Liver (tissue), 9 donors: ENCODE results near the gene KDM7A. TPM values are rescaled to one million over a fixed set of nuclear protein-coding genes. Genes with fewer than 3 reads are reported as not detected.

ENCODE experiments used
- DNase-seq: peaks from one replicate; pipeline ENCODE4 v3.0.0-alpha.2; 2017; ENCODE audit warnings: low spot score
- H3K27ac ChIP-seq, 2 donors: one replicate each; pipeline ENCODE4 v1.7.0; 2013; ENCODE audit warnings: inconsistent platforms in 2 of 2, low read length in 2 of 2, control low read depth in 1 of 2, low read depth in 1 of 2, mild to moderate bottlenecking in 1 of 2
- H3K27me3 ChIP-seq, 4 donors: one replicate each; pipeline versions ENCODE4 v1.6.1 to v1.7.0; 2013; ENCODE audit warnings: low read length in 3 of 4, inconsistent platforms in 1 of 4, mild to moderate bottlenecking in 1 of 4, moderate library complexity in 1 of 4; ENCODE audit not compliant: control insufficient read depth in 4 of 4, insufficient read depth in 4 of 4
- H3K36me3 ChIP-seq, 4 donors: one replicate each; pipeline versions ENCODE4 v1.6.1 to v1.7.0; 2013; ENCODE audit warnings: low read length in 3 of 4, mild to moderate bottlenecking in 3 of 4, low read depth in 1 of 4, moderate library complexity in 1 of 4; ENCODE audit not compliant: control insufficient read depth in 4 of 4, insufficient read depth in 3 of 4
- H3K4me1 ChIP-seq, 4 donors: one replicate each; pipeline versions ENCODE4 v1.6.1 to v1.7.0; 2013; ENCODE audit warnings: low read length in 3 of 4, mild to moderate bottlenecking in 3 of 4, moderate library complexity in 1 of 4; ENCODE audit not compliant: control insufficient read depth in 4 of 4, insufficient read depth in 4 of 4
- H3K4me3 ChIP-seq, 3 donors: one replicate each; pipeline versions ENCODE4 v1.6.1 to v1.7.0; 2013; ENCODE audit warnings: low read length in 3 of 3, control low read depth in 1 of 3, low read depth in 1 of 3, mild to moderate bottlenecking in 1 of 3
- H3K9ac ChIP-seq, 2 donors: one replicate each; pipeline ENCODE4 v1.7.0; 2013; ENCODE audit warnings: low read length in 2 of 2, mild to moderate bottlenecking in 2 of 2, moderate library complexity in 2 of 2, control low read depth in 1 of 2, low read depth in 1 of 2
- H3K9me3 ChIP-seq, 4 donors: one replicate each; pipeline versions ENCODE4 v1.6.1 to v1.7.0; 2013; ENCODE audit warnings: low read length in 3 of 4; ENCODE audit not compliant: control insufficient read depth in 4 of 4
- EGR1 ChIP-seq, 2 donors: IDR thresholded peaks; 2 replicates each; pipeline ENCODE4 v1.6.1; 2016 to 2018; ENCODE audit warnings: antibody characterized with exemption in 2 of 2, low read depth in 2 of 2
- HNF4A ChIP-seq, 2 donors: conservative IDR thresholded peaks; 2 replicates each; pipeline ENCODE4 v1.6.1; 2016; ENCODE audit warnings: antibody characterized with exemption in 2 of 2, mild to moderate bottlenecking in 2 of 2
- HNF4G ChIP-seq: IDR thresholded peaks from 2 replicates; pipeline ENCODE4 v1.6.1; 2016; ENCODE audit warnings: antibody characterized with exemption
- MAX ChIP-seq: IDR thresholded peaks from 2 replicates; pipeline ENCODE4 v1.6.1; 2016; ENCODE audit warnings: antibody characterized with exemption
- NR2F2 ChIP-seq: IDR thresholded peaks from 2 replicates; pipeline ENCODE4 v1.6.1; 2016; ENCODE audit warnings: antibody characterized with exemption
- RXRA ChIP-seq, 2 donors: IDR thresholded peaks; 2 replicates each; pipeline ENCODE4 v1.6.1; 2017 to 2018; ENCODE audit warnings: antibody characterized with exemption in 2 of 2, mild to moderate bottlenecking in 1 of 2
- SP1 ChIP-seq: IDR thresholded peaks from 2 replicates; pipeline ENCODE4 v1.6.1; 2018; ENCODE audit warnings: antibody characterized with exemption, mild to moderate bottlenecking
- TAF1 ChIP-seq: conservative IDR thresholded peaks from 2 replicates; pipeline ENCODE4 v1.6.1; 2016; ENCODE audit warnings: antibody characterized with exemption, mild to moderate bottlenecking
- whole genome bisulfite sequencing: extraction: QIAGEN DNeasy Blood & Tissue Kit; methylation state at CpG from one replicate; pipeline ENCODE4 v1.1.7; 2013; 5-methylcytosine and 5-hydroxymethylcytosine counted together
- polyA plus RNA-seq, 2 donors: library from polyadenylated mRNA; stranded (reverse) in 1 of 2; unstranded in 1 of 2; fragments of 200-250 nt in 1 of 2; fragments of >200 nt in 1 of 2; fragmentation: Nextera tagmentation in 1 of 2; extraction: Ambion mirVana in 1 of 2; gene quantifications; one replicate each; pipeline versions ENCODE4 v1.2.1 to v1.2.3, GENCODE V29; 2013 to 2015
- total RNA-seq, 2 donors: library from RNA; depleted of rRNA; stranded (reverse); fragments of >200 nt; gene quantifications; one replicate each; pipeline ENCODE4 v1.2.3, GENCODE V29; 2014
- TF ChIP-seq, protein P1 (sequence below): IDR thresholded peaks from 2 replicates; pipeline ENCODE4 v1.6.1; 2016; ENCODE audit warnings: antibody characterized with exemption
- TF ChIP-seq, protein P2 (sequence below): fragments of 150-350 bp; IDR thresholded peaks from 2 replicates; pipeline ENCODE4 v1.5.1; 2017; ENCODE audit warnings: improper control_type of control experiment, low read depth, low read length; ENCODE audit not compliant: missing input control
- donor health status: healthy.
- donor health status: healthy.
- donor health status: healthy.
- donor health status: healthy.
- donor health status: healthy.

The KDM7A gene
- total and polyA plus RNA-seq, 4 donors, result 1.9 to 27.5 (median 9.9) TPM

- TF ChIP-seq, protein P1, sequence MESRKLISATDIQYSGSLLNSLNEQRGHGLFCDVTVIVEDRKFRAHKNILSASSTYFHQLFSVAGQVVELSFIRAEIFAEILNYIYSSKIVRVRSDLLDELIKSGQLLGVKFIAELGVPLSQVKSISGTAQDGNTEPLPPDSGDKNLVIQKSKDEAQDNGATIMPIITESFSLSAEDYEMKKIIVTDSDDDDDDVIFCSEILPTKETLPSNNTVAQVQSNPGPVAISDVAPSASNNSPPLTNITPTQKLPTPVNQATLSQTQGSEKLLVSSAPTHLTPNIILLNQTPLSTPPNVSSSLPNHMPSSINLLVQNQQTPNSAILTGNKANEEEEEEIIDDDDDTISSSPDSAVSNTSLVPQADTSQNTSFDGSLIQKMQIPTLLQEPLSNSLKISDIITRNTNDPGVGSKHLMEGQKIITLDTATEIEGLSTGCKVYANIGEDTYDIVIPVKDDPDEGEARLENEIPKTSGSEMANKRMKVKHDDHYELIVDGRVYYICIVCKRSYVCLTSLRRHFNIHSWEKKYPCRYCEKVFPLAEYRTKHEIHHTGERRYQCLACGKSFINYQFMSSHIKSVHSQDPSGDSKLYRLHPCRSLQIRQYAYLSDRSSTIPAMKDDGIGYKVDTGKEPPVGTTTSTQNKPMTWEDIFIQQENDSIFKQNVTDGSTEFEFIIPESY, result no peak
- no peak for TF ChIP-seq MAX
Measured at GRCh38 chr7:140137078-140137477, 39.7 kb downstream of the KDM7A start (continued).

DNA sequence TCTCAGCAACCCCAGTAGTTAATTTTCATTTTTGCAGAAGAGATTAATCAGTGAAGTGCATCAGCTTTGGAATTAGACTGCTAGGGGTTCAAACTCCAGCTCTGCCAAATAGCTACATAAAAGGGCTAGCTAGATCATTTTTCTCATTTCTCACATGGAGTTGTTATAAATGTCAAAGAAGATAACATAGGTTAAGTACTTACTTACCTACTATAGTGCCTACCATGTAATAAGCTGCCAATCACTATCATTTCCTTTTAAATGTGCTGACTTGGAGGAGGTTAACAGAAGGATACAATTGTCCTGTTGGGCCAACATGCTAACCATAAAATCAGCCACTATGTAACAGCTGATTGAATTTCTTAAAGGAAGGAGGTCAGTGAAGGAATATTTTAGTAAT is 40.7 kb downstream of the KDM7A start:
- no peak overlapping the region for H3K4me3 ChIP-seq
- no peak overlapping the region for H3K9ac ChIP-seq
- peaks cover 0 to 15% (median 9%) of the 10 kb centered on the region in 4 donors for H3K36me3 ChIP-seq
- H3K4me1 ChIP-seq, result peaks cover 0 to 3% (median 0%) of the 10 kb centered on the region in 4 donors
- H3K27me3 ChIP-seq, result no peaks in the 10 kb centered on the region
- no peaks in the 10 kb centered on the region for H3K9me3 ChIP-seq
- TF ChIP-seq SP1 (no peak), RXRA (IDR thresholded peaks at IDR 0.05) (no peak)
- TF ChIP-seq, protein P2, sequence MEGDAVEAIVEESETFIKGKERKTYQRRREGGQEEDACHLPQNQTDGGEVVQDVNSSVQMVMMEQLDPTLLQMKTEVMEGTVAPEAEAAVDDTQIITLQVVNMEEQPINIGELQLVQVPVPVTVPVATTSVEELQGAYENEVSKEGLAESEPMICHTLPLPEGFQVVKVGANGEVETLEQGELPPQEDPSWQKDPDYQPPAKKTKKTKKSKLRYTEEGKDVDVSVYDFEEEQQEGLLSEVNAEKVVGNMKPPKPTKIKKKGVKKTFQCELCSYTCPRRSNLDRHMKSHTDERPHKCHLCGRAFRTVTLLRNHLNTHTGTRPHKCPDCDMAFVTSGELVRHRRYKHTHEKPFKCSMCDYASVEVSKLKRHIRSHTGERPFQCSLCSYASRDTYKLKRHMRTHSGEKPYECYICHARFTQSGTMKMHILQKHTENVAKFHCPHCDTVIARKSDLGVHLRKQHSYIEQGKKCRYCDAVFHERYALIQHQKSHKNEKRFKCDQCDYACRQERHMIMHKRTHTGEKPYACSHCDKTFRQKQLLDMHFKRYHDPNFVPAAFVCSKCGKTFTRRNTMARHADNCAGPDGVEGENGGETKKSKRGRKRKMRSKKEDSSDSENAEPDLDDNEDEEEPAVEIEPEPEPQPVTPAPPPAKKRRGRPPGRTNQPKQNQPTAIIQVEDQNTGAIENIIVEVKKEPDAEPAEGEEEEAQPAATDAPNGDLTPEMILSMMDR, result no peak
- no peak for DNase-seq
- H3K27ac ChIP-seq, result no peak overlapping the region

DNA sequence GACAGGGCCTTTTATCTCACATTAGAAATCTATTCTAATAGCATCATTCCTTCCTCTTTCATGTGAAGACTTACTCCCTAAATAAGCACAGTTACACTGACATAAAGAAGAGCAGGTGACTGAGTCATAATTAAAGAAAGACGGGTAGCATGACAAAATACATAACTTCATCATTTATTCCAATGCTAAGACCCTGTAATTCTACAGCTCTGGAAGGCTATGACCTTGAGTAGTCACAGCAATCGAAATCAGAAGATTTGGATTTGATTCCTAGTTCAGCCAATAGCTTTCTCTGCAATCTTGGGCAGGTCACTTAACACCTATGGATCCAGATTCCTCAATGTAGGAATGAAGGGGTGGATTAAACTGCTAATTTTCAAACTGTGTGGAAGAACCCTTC is 42.7 kb downstream of the KDM7A start:
- 93% methylated on average over 2 of the region's 2 CpGs for WGBS
- Histone ChIP-seq H3K9me3 (no peaks in the 10 kb centered on the region), H3K27ac (no peak overlapping the region), H3K36me3 (peaks cover 0 to 20% (median 11%) of the 10 kb centered on the region in 4 donors), H3K4me1 (no peaks in the 10 kb centered on the region), H3K27me3 (no peaks in the 10 kb centered on the region), H3K4me3 (no peak overlapping the region), H3K9ac (no peak overlapping the region)
- no peak for DNase-seq
- TF ChIP-seq HNF4G (no peak), RXRA (IDR thresholded peaks at IDR 0.05) (no peak), NR2F2 (no peak), HNF4A (conservative IDR thresholded peaks at IDR 0.05) (no peak), EGR1 (IDR thresholded peaks at IDR 0.05; ENCODE audit: low read depth in 2 of 2) (no peak)

GRCh38 chr7:140127360-140128127 is 49.2 kb downstream of the KDM7A start:
- DNase-seq, result no peak
- Histone ChIP-seq H3K4me1 (no peaks in the 10 kb centered on the region), H3K9me3 (no peaks in the 10 kb centered on the region), H3K9ac (no peak overlapping the region), H3K36me3 (peaks cover 2 to 43% (median 17%) of the 10 kb centered on the region in 4 donors), H3K27me3 (no peaks in the 10 kb centered on the region), H3K27ac (no peak overlapping the region), H3K4me3 (no peak overlapping the region)
- WGBS, result 95% methylated on average over 1 of the region's 1 CpG
- TF ChIP-seq TAF1 (no peak), HNF4A (conservative IDR thresholded peaks at IDR 0.05) (no peak), MAX (no peak)
